ENCODE measurements around the gene RRAD.

RRAD gene

GRCh38 chr16:66872943-66873684 lies 52.2 kb downstream of the RRAD start:
- no peak for DNase-seq

- no peak for DNase-seq
Measured at GRCh38 chr16:66872559-66872942, 52.8 kb downstream of the RRAD start.

- DNase-seq = no peak
Measured at GRCh38 chr16:66871840-66872239, 53.5 kb downstream of the RRAD start.
